C4-2B (cell line): ENCODE data around the gene HTN1.
"Not testable (repeated sequence)": the region's sequence is repeated elsewhere in the genome, so short reads cannot be mapped to it uniquely, and the experiment has no call there.

Experiments used
- ZFX ChIP-seq: fragments of 450-650 bp; IDR thresholded peaks from 2 replicates; pipeline ENCODE4 v1.6.1; 2017
- TF ChIP-seq, protein P1 (sequence below): fragments of 450-650 bp; conservative IDR thresholded peaks from 2 replicates; pipeline ENCODE4 v1.5.1; 2017; ENCODE audit warnings: mild to moderate bottlenecking

DNA sequence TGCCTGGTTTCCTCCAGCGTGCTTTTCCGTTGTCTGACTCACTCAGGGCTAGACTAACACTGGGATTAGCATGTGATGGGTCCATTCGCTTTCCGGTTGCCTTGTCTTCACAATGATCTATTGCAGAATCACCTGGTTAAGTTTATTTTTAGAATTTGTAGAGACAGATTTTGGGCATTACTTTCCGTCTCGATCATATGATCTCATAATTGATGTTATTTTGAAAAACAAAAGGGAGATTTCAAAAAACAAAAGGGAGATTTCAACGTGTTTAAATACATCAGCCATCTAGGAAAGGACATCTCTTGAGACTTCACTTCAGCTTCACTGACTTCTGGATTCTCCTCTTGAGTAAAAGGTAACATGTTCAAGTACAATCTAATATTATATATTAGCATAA lies 22.1 kb upstream of the HTN1 start, which contains the start of gene HTN3:
- TF ChIP-seq, protein P1, sequence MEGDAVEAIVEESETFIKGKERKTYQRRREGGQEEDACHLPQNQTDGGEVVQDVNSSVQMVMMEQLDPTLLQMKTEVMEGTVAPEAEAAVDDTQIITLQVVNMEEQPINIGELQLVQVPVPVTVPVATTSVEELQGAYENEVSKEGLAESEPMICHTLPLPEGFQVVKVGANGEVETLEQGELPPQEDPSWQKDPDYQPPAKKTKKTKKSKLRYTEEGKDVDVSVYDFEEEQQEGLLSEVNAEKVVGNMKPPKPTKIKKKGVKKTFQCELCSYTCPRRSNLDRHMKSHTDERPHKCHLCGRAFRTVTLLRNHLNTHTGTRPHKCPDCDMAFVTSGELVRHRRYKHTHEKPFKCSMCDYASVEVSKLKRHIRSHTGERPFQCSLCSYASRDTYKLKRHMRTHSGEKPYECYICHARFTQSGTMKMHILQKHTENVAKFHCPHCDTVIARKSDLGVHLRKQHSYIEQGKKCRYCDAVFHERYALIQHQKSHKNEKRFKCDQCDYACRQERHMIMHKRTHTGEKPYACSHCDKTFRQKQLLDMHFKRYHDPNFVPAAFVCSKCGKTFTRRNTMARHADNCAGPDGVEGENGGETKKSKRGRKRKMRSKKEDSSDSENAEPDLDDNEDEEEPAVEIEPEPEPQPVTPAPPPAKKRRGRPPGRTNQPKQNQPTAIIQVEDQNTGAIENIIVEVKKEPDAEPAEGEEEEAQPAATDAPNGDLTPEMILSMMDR, result not testable (repeated sequence)
- TF ChIP-seq ZFX, result not testable (repeated sequence)
